ENCODE results near the gene PHACTR3. TPM values are rescaled to one million over a fixed set of nuclear protein-coding genes. Genes with fewer than 3 reads are reported as not detected.

Gene PHACTR3
- total RNA-seq, 1 experiment from 2014 or later, result not detected

GRCh38 chr20:59708326-59708725, 104.0 kb downstream of the PHACTR3 start:
- H3K27me3 ChIP-seq, result no peaks in the 10 kb centered on the region
- no peaks in the 10 kb centered on the region for H3K4me1 ChIP-seq
- H3K36me3 ChIP-seq, result no peaks in the 10 kb centered on the region
- no peak overlapping the region for H3K4me3 ChIP-seq
- no peak for DNase-seq
- H3K9me3 ChIP-seq (replicated peaks), result 0 out of 2 replicates have a peak, but pooled peaks cover 4% of the 10 kb centered on the region
- H3K27ac ChIP-seq, result no peak overlapping the region

GRCh38 chr20:59709636-59710035, 105.3 kb downstream of the PHACTR3 start:
- Histone ChIP-seq H3K27ac (no peak overlapping the region), H3K36me3 (no peaks in the 10 kb centered on the region), H3K27me3 (no peaks in the 10 kb centered on the region), H3K4me1 (no peaks in the 10 kb centered on the region), H3K9me3 (replicated peaks) (0 out of 2 replicates have a peak, but pooled peaks cover 4% of the 10 kb centered on the region), H3K4me3 (no peak overlapping the region)
- DNase-seq, result no peak

- H3K36me3 ChIP-seq, result no peaks in the 10 kb centered on the region
- H3K27me3 ChIP-seq, result peaks cover 21% of the 10 kb centered on the region
- H3K27ac ChIP-seq, result no peak overlapping the region
- DNase-seq, result no peak
- no peak overlapping the region for H3K4me3 ChIP-seq
- no peaks in the 10 kb centered on the region for H3K4me1 ChIP-seq
- H3K9me3 ChIP-seq (replicated peaks), result no peaks in the 10 kb centered on the region
Measured at GRCh38 chr20:59718071-59718470, 113.7 kb downstream of the PHACTR3 start.

- Histone ChIP-seq H3K27me3 (peaks cover 27% of the 10 kb centered on the region), H3K27ac (no peak overlapping the region), H3K4me3 (no peak overlapping the region), H3K36me3 (no peaks in the 10 kb centered on the region), H3K9me3 (replicated peaks) (no peaks in the 10 kb centered on the region), H3K4me1 (no peaks in the 10 kb centered on the region)
- no peak for DNase-seq
Measured at GRCh38 chr20:59718751-59719150, 114.4 kb downstream of the PHACTR3 start.

- Histone ChIP-seq H3K36me3 (no peaks in the 10 kb centered on the region), H3K27me3 (peaks cover 40% of the 10 kb centered on the region), H3K9me3 (replicated peaks) (no peaks in the 10 kb centered on the region), H3K4me3 (no peak overlapping the region), H3K4me1 (no peaks in the 10 kb centered on the region), H3K27ac (no peak overlapping the region)
- DNase-seq, result no peak
Measured at GRCh38 chr20:59720013-59720412, 115.7 kb downstream of the PHACTR3 start.

- Histone ChIP-seq H3K4me1 (no peaks in the 10 kb centered on the region), H3K27me3 (peaks cover 51% of the 10 kb centered on the region), H3K36me3 (no peaks in the 10 kb centered on the region), H3K4me3 (no peak overlapping the region), H3K27ac (no peak overlapping the region), H3K9me3 (replicated peaks) (no peaks in the 10 kb centered on the region)
- no peak for DNase-seq
Measured at GRCh38 chr20:59721386-59721785, 117.0 kb downstream of the PHACTR3 start.

- DNase-seq, result no peak
- Histone ChIP-seq H3K36me3 (no peaks in the 10 kb centered on the region), H3K9me3 (replicated peaks) (no peaks in the 10 kb centered on the region), H3K27ac (no peak overlapping the region), H3K4me3 (no peak overlapping the region), H3K4me1 (no peaks in the 10 kb centered on the region), H3K27me3 (peaks cover 64% of the 10 kb centered on the region)
Measured at GRCh38 chr20:59723108-59723500, 118.8 kb downstream of the PHACTR3 start.

- Histone ChIP-seq H3K36me3 (no peaks in the 10 kb centered on the region), H3K27me3 (peaks cover 69% of the 10 kb centered on the region), H3K4me3 (no peak overlapping the region), H3K27ac (no peak overlapping the region), H3K4me1 (no peaks in the 10 kb centered on the region), H3K9me3 (replicated peaks) (no peaks in the 10 kb centered on the region)
- DNase-seq, result no peak
Measured at GRCh38 chr20:59723607-59724456, 119.5 kb downstream of the PHACTR3 start.

GRCh38 chr20:59724457-59725366, 120.4 kb downstream of the PHACTR3 start:
- H3K27ac ChIP-seq, result no peak overlapping the region
- no peak for DNase-seq
- H3K27me3 ChIP-seq, result peaks cover 67% of the 10 kb centered on the region
- no peaks in the 10 kb centered on the region for H3K9me3 ChIP-seq (replicated peaks)
- H3K36me3 ChIP-seq, result no peaks in the 10 kb centered on the region
- H3K4me3 ChIP-seq, result no peak overlapping the region
- H3K4me1 ChIP-seq, result no peaks in the 10 kb centered on the region

GRCh38 chr20:59725476-59726280, 121.3 kb downstream of the PHACTR3 start:
- H3K36me3 ChIP-seq, result no peaks in the 10 kb centered on the region
- H3K27ac ChIP-seq, result no peak overlapping the region
- no peak overlapping the region for H3K4me3 ChIP-seq
- no peak for DNase-seq
- H3K27me3 ChIP-seq, result peaks cover 67% of the 10 kb centered on the region
- H3K9me3 ChIP-seq (replicated peaks), result no peaks in the 10 kb centered on the region
- H3K4me1 ChIP-seq, result no peaks in the 10 kb centered on the region

- no peak for DNase-seq
- Histone ChIP-seq H3K27ac (no peak overlapping the region), H3K9me3 (replicated peaks) (no peaks in the 10 kb centered on the region)
Measured at GRCh38 chr20:59726281-59726595, 121.9 kb downstream of the PHACTR3 start.

GRCh38 chr20:59728722-59729430, 124.5 kb downstream of the PHACTR3 start:
- no peaks in the 10 kb centered on the region for H3K36me3 ChIP-seq
- no peak for DNase-seq

More at GRCh38 chr20:59726281-59726595, 121.9 kb downstream of the PHACTR3 start:
- no peaks in the 10 kb centered on the region for H3K4me1 ChIP-seq
- H3K27me3 ChIP-seq, result peaks cover 71% of the 10 kb centered on the region
- no peak overlapping the region for H3K4me3 ChIP-seq
- H3K36me3 ChIP-seq, result no peaks in the 10 kb centered on the region

GRCh38 chr20:59729506-59729905, 125.2 kb downstream of the PHACTR3 start:
- Histone ChIP-seq H3K4me1 (no peaks in the 10 kb centered on the region), H3K9me3 (replicated peaks) (no peaks in the 10 kb centered on the region), H3K4me3 (no peak overlapping the region), H3K27me3 (peaks cover 64% of the 10 kb centered on the region), H3K36me3 (no peaks in the 10 kb centered on the region), H3K27ac (no peak overlapping the region)
- DNase-seq, result no peak

More at GRCh38 chr20:59728722-59729430, 124.5 kb downstream of the PHACTR3 start:
- Histone ChIP-seq H3K9me3 (replicated peaks) (no peaks in the 10 kb centered on the region), H3K4me1 (no peaks in the 10 kb centered on the region), H3K27me3 (peaks cover 70% of the 10 kb centered on the region), H3K4me3 (no peak overlapping the region), H3K27ac (no peak overlapping the region)

GRCh38 chr20:59730722-59731121, 126.4 kb downstream of the PHACTR3 start:
- Histone ChIP-seq H3K4me1 (no peaks in the 10 kb centered on the region), H3K36me3 (no peaks in the 10 kb centered on the region), H3K27ac (no peak overlapping the region), H3K4me3 (no peak overlapping the region), H3K9me3 (replicated peaks) (no peaks in the 10 kb centered on the region), H3K27me3 (peaks cover 54% of the 10 kb centered on the region)
- no peak for DNase-seq
